GM19395 (cell line): ENCODE data around the gene KRT7.
"Not testable (repeated sequence)": the region's sequence is repeated elsewhere in the genome, so short reads cannot be mapped to it uniquely, and the experiment has no call there.

Source experiments
- ATAC-seq: cut with Tn5 transposase; IDR thresholded peaks from one replicate; pipeline ENCODE4 v1.9.1; 2021; ENCODE audit warnings: mild to moderate bottlenecking, moderate library complexity; ENCODE audit not compliant: unreplicated experiment

The KRT7 gene

DNA sequence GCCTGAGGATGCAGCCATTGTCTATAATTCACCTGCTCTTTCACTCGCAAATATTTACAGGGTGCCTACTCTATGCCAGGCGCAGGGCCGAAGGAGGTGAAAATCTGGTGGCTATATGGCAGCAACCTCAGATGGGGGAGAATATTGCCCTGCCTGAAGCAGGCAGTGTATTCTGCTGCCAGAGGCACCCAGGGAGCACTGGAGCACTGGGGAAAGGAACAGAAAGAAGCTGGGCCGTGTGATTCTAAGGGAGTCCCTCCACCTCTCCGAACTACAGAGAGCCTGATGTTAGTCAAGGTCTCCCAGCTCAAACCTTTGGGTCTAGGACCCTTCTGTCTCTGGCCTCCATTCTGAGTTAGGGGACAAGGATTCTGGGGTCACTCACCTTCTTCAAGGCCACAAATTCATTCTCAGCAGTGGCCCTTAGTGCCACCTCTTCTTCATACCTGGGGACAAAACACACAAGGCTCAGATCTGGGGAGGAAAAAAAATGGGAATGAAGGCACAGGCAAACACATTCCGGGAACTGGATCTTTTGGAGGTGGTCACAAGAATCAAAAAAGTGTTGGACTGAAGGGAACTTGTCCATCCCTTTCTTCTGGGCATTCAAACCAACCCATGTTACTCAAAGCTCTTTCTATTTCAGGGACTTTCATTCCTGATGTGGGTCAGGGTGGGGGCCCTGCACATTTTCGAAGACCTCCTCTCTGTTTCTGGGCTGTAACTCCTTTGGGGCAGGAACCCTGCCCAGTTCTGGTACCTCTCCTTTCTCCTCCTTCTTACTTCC lies 22.1 kb downstream of the KRT7 start:
- no peak for ATAC-seq

DNA sequence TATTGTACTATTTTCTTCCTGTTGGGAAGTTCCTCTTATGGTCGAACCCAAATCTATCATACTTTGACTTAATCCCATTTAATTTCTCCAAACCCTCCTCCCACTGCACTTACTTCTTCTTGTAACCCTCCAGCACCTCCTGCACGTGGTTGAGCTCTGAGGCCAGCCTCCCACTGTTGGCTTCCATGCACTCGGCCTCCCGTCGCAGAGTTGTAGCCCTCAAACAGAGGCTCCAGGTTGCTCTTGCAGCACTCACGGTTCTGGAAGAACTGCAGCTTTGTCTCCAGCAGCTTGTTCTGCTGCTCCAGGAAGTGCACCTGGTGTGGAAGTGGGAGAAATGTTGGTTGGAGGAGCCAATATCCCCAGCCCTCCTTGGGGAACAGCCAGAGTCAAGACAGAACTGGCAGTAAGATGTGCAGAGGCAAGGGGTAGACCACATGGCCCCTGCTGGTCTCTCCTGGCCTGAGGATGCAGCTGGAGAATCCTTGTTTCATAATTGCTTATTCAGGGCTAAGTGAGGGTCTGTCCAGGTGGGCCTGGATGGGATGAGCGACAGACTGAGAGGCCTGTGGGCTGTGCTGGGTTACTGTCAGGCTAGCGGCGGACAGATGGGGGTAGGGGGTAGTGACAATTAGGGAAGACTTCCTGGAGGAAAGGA lies 23.0 kb downstream of the KRT7 start:
- no peak for ATAC-seq

DNA sequence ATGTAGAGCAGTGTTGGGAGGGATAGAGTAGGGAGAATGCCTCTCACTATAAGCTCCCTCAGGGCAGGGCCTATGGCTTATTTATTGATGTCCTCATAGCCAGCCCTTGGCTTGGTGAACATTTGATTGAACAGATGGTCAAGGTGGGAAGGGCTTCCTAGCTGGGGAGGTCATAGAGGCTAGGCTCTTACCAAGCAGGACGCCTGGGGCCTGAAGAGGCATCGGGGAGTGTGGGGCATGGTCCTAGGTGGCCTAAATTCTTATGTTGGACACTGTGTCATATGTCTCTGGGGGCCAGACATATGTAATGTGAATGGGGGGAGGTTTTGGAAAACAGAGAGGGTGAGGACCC lies 23.5 kb downstream of the KRT7 start:
- ATAC-seq: no peak

DNA sequence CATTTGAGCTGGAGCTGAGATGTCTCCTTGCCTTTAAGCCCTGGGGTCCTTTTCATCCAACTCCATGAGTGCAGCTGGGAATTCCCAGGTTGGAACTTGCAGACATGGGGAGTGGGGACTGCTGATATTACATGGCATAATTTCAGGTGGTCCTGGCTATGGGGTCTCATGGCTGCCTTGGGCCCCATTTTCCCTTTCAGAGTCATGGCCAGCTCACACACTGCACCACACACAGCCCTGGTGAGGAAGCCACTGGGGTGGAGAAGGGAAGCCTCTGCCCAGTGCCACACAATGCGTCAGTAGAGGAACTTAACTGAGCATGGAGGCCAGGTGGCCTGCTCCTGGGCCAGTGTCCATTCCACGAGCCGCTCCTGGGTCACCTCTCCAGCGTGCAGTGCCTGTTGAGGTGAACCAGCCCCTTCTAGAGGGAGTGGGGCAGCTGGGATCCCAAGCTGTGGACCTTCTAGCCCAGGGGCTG lies 24.1 kb downstream of the KRT7 start:
- ATAC-seq: no peak

DNA sequence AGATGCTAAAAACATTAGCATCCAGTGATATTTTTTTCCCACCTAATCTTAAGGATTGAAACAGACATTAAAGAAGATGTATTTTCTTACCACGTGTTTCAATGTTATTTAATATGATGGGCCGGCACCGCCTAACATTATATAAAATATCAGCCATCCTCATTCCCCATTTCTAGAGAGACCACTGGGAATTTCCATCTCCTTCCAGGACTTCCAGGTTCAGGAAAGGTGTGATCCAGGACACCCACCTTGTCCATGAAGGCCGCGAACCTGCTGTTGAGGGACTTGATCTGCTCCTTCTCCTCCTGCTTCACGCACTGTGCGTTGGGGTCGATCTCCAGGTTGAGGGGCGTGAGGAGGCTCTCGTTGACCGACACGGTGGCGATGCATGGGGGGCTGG lies 24.9 kb downstream of the KRT7 start:
- not testable (repeated sequence) for ATAC-seq

DNA sequence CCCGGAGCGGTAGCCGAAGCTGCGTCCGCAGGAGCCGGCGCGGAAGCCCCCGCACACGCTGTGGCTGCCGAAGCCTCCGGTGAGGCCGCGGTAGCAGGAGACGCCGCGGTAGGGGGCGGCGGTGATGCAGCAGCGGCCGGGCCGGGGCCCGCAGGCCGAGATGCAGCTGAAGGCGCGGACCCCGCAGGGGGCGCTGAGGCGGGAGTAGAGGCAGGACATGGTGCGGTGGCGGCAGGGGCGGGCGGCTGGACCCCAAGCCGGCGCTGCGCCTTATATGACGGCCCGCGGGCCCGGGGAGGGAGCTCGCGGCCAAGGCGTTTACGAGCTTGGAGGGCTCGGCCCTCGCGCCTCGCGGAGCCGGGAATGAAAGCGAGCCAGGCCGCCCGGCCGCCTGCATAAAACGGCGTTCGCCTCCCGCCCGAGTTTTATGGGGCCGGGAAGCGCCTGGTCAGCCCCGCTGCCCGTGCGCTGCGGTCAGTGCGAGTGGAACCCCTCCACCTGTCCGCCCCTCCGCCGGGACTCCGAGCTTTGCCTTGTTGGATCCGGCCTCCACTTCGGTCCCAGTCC lies 25.4 kb downstream of the KRT7 start:
- ATAC-seq: no peak

DNA sequence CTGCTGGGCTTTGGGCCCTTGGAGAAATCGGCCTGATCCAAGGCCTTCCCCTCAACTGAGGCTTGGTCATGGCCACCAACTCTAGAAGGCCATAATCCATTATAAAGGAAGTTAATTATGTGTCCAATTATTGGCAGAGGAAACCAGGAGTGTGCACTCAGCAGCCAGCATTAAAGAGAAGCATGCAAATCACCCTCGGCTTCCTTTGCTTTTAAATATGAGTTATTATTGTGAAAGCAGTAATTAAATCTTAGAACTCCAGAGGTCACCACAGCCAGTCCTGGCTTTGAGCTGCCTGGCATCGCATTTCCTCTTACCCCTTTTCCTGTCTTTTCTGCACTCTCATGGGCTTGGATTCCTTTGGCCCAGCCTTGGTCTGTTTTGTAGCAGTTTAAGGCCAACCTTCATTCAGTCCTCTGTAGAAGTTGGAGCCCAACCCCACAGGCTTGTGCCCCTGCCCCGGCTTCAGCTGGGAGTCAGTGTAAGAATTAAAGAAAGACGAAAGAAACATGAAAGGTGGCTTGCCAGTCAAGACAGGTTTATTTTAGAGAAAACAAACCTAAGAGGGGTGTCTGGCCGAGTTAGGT lies 26.7 kb downstream of the KRT7 start:
- ATAC-seq: no peak

DNA sequence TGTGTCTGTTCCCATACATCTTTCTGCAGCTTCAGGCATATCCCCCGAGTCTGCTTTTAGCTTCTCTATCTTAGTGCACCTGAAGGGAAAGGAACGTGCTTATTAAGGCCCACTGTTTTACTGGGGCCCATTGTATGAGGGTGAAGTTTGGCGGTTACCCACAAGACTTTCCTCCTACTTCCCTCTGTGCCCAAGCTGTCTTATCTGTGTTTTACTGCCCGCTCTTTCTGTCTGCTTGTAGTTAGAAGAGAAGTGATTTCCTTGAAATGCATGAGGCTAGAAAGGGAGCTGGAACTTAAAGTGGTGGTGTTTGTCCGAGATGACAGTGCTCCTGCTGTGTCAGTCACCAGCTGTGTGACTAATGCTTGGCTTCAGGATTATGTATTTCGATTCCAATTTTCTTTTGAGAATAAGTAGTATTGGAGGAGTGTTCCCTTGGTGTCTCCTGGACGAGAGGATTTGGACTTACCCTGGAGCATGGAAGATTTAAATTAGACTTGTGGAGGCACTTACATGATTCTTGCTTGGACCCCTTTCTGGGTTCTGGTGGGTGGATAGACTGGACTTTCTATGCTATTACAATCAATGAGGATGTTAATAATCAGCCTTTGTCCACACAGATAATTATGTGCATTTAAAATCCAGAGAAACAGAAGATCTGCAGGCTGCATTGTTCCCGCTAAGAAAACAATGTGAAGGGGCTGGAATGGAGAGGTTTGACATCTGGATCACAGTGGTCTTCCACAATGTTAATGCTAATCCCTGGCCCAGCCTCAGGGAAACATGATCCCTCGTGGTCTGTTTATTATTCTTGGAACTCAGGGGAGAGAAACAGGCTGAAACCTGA lies 27.5 kb downstream of the KRT7 start:
- no peak for ATAC-seq

DNA sequence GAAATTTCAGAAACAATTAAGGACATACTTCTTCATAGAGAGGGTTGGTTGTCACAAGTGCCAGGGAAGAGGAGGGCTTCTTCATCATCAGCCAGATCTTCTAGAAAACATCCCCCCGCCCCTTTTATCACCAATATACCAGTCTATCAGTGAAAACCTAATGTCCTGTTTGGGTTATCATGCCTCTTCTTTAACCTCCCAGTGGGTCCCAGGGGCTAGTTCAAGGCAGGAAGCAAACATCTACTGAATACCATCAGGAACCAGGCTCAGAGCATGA lies 28.1 kb downstream of the KRT7 start:
- ATAC-seq: no peak

DNA sequence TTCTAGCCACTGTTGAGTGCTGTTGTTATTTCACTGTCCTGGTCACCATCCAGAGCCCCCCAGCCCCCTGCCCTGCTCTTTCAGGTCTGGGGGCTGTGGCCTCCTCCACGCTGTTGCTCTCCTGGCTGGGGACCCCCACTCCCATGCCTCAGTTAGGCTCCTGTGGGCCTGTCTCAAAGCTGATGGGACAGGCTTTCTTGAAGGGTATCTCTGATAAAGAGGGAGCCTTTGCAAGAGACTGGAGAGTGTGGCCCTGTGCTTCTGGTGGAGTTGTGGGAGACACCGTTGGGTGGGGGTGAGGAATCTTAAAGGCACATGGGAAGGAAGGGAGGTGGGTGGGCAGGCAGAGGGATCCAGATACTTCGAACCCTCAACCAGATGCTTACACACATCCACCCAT lies 29.2 kb downstream of the KRT7 start:
- ATAC-seq: no peak

DNA sequence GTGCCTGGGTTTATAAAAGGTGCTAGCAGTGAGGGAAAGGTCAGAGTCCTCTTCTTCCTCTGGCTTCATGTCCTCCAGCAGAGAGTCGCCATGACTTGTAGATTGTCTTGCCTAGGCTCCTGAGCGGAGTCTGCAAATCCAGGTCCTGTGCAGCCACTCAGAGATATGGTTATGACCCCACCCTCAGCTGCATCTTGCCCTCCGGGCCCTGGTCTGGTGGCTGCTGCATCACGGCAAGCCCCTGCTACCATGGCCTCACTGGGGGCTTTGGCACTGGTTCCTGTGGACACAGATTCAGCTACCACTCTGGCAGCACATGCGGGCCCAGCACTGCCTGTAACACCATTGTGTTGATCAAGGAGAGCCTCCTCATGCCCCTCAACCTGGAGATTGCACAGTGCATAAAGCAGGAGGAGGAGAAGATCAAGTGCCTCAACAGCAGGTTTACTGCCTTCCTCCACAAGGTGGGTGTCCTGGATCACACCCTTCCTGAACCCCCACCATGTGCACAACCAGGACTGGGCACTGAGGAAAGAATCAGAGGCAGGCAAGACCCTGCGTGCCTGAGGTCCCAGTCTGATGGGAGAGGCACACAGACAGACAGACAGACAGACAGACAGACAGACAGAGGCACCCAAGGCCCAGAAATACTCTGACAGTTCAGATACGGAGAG lies 30.9 kb downstream of the KRT7 start:
- no peak for ATAC-seq

DNA sequence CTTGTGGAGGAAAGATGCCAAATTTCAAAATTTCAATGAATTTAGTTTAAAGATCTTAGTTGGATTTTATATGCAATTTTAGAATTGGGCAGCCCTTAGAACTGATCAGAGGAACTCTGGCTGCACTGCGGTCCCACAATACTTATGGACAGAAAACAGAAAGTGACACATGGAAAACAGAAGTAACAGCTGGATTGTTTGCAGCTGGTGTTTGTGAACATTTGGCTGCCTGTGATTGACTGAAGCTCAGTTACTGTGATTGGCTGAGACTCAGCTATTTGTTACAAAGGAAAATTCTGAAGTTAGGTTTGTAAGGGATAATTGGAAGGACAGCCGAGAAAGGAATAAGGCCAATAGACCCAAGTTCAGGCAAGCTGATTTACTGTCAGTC lies 31.4 kb downstream of the KRT7 start:
- no peak for ATAC-seq

DNA sequence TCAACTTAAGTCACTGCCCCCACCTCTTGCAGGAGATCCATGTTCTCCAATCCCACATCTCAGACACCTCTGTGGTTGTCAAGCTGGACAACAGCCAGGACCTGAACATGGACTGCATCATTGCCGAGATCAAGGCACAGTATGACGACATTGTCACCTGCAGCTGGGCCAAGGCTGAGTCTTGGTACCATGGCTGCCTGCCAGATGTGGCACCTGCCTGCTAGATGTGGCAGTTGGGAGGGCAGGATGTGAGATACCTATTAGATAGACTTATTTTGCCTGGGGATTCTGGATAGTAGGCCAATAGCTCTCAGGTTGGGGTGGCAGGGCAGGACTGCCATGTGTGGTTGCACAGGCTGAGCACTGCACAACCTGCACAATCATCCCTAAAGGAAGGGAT lies 33.5 kb downstream of the KRT7 start:
- no peak for ATAC-seq

DNA sequence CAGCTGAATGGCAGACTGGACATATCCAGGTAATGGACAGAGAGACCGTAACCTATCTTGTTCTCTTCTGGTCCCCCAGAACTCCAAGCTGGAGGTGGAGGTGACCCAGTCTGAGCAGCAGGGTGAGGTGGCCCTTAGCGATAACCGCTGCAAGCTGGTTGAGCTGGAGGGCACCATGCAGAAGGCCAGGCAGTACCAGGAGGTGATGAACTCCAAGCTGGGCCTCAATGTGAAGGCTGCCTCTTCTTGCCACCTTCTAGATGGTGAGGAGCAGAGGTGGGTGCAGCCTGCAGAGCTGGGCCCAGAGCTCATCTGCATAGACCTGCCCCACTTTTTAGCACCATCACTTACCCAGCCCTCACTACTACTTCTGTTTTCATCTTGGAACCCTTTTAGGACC lies 34.2 kb downstream of the KRT7 start:
- no peak for ATAC-seq

DNA sequence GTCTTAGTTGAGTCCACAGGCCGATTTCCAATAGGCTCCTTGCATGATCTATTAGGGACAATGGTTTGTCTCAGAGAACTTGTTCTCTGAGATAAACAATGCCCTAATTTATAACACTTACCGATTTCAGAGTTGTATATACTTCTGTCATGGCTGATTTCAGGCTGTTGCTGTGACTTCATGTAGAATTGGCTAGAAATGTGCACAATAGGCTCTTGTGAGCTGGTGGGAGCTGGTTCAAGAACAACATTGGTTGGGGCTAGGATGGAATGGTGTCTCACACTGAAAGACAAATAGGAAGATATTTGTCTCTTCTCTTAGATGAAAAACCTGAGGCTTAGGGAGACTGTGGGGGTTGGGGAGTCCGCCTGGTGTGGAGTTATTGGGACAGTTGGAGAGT lies 34.7 kb downstream of the KRT7 start:
- ATAC-seq: no peak

DNA sequence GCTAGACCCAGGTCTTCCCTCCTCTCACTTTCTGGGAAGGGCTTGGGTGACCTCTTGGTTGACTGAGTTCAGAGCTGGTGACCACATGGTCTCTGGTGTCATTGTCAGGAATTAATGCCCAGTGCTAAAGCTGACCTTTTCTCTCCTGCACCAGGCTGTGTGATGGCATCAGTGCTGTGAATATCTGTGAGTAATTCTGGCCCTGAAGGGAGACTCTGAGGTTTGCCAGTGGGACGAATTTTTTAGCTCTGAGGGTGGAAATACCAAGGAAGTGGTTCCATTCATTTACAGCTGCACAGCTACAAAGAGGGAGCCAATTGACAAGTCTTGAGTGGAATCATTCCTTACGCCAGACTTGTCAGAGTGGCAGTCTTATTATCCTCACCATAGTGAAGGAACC lies 35.2 kb downstream of the KRT7 start:
- no peak for ATAC-seq

DNA sequence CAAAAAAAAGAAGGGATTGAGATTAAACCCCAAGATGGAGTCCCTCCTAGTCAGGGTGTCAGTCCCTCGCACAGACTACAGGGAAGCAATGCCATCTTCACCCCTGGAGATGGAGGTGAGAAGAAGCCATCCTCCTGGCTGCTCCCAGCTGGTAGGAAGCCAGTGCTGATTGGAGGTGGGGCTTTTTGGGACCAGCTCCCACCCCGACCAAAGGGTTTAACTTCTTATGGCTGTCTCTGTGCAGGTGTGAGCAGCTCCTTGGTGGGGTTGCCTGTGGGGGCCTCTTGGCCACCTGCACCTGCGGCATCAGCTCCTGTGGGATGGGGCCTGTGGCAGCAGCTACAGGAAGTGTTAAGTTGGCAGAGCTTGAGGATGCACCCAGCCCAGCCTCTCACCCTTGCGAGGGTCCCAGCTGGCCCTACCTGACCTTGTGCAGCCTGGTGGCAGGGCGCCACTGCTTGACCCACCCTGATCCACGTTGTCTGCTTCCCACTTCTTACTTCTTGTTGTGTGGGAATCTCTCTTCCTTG lies 37.6 kb downstream of the KRT7 start:
- no peak for ATAC-seq

DNA sequence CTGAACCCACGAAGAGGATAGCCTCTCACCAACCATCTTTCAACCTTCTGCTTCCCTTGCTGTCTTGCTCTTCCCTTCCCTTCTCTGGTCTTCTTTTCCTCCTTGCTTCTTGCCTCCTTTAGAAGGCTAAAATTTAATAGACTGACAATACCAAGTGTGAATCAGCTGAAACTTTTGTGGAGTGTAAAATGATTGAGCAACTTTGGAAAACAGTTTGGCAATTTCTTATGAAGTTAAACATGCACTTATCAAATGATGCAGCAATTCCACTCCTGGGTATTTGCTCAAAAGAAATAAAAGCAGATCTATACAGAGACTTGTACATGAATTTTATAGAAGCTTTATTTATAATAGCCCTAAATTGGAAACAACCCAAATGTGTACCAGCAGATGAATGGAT lies 38.1 kb downstream of the KRT7 start:
- no peak for ATAC-seq

DNA sequence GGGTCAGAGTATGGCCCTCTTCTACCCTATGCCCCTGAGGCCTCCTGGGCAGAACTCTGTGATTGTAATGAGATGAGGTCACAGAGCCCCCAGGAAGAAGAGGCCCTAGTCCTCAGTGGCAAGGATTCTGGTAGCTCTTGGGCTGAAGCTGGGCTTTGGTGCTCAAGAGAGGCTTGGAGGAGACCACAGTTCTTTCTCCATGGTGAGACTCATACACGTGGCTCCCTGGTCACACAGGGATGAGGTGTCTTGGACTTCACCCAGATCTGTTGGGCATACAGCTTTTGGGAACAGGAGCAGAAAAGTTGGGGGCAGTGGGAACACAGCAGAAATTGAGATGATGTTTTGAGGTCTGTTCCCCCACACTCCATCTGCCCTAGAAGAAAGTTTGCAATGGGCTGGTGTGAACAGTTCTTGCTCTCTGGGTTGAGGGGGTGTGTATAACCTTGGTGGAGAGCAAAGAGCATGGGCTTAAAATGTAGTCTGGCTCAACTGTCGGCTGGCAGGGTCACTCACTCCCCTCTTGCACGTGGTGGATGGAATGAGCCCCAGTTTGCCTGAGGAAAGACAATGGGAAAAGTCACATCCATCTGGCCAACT lies 41.6 kb downstream of the KRT7 start, which contains the start of gene KRT86:
Gene KRT86 (plus strand): TSS at position 125 of the 600 bp plus-strand sequence. CDS start 27,272 bp downstream, outside the sequence.
- no peak for ATAC-seq

DNA sequence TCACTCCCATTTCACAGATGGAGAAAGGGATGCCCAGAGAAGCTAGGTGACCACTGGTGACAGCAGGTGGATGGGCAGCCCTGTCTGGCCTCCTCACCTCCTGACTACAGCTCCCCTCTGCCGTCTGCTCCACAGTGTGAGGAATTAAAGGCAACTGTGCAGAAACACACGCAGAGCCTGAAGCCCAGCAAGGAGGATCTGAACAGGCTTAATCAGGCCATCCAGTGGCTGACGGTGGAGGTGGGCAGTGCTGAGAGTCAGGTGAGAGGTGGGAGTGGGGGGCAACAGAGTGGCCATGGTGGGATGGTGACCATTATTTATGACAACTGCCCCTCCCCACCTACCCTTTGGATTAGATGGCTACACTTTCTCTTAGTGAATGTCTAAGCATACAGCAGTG lies 42.6 kb downstream of the KRT7 start:
- no peak for ATAC-seq
